Measurements from ENCODE around the gene CEP83.

Gene CEP83

DNA sequence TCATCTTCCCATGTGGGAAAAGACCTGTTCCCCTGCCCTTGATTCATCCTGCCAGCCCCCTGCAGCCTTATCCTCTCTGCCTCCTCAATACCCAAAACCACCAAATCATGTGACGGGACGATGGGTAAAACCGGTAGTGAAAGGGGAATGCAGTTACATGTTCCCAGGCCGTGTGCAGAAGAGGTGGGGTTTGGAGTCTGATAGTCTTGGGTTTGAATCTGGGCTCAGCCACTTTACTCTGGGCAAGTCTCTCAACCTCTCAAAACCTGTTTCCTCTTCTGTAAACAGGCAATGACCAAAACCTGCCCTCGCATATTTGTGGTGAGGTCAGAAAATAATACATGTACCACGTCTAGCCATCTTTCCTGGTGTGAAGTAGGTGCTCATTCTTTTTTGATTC, 188.3 kb downstream of the CEP83 start:
- no peak for FAIRE-seq
- DNase-seq (ENCODE audit: low spot score) = no peak

DNA sequence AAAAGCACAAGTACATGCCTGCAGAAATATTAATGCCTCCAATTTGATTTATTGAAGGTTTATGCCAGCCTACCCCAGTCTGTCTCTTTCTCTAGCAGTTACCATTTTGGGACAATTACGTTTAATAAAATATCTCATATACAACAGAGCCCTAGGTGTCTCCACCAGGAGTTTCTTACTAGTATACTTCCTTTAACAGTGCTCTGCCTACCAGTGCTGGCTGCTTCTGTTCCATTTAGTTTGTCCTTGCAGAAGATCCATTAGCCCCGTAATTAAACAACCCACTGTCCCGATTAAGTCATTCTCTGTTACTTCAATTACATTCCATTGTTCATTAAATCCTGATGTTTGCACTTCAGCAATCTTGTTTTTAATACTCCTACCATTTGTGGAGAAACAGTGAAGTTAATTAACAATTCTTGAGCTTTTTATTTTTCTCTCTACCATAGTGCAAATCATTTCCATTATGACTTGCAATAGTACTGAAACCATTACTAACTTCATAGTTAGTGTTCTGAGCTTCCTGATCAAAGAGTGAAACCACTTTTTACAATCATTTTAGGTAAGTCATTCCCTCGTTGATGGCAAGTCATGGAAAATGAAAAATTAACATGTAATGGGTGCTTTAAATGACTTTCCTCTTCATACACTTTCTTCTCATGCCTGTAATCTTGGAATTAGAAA, 190.2 kb downstream of the CEP83 start:
- no peak for FAIRE-seq
- no peak for DNase-seq (ENCODE audit: low spot score)

DNA sequence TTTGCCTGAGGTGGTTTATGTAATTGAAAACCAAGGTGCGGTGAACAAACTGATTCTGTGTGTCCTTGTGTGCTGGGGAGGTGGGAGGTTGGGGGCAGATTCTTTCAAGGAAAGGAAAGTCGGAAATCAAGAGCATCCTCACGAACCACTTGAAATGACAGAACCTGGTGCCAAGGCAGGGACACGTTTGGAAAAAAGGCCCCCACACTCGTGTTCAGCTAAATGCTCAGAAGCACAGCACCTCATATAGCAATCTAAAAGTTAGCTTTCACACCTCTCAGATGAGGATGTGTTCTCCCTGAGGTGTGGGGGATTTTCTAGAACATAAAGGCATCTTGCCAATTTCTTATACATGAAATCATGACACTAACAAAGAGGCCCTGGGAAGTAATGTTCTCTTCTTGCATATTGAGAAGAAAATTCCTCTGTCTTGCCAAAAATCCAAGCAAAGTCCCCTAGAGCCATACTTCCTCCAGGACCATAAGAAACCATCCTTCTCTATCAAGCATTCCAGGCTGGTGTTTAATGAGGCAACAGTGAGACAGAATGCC, 191.7 kb downstream of the CEP83 start:
- FAIRE-seq (no peak), DNase-seq (ENCODE audit: low spot score) (no peak)

DNA sequence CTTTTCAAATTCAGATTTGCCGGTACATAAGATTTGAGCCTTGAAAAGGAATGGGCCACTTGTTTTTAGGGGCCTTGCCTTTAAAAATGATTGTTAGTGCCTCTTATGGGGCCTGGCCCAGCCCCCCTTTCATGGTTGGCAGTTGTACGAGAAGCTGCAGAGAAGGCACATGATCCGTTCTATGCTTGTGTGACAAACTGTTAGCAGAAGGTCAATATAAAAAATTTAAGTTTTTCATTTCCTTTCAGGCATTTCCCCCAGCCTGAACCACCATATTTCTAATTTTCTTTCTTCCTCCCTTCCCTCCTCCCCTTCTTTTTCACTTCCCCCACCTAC, 192.2 kb downstream of the CEP83 start:
- no peak for FAIRE-seq
- DNase-seq (ENCODE audit: low spot score) = no peak

- no peak for DNase-seq (ENCODE audit: low spot score)
- no peak for FAIRE-seq
These were observed 192.7 kb downstream of the CEP83 start for GRCh38 chr12:94266796-94267536.

GRCh38 chr12:94265966-94266745, 193.5 kb downstream of the CEP83 start:
- no peak for DNase-seq (ENCODE audit: low spot score)
- no peak for FAIRE-seq

- FAIRE-seq (no peak), DNase-seq (ENCODE audit: low spot score) (no peak)
These were observed 194.1 kb downstream of the CEP83 start for GRCh38 chr12:94265539-94265938.

DNA sequence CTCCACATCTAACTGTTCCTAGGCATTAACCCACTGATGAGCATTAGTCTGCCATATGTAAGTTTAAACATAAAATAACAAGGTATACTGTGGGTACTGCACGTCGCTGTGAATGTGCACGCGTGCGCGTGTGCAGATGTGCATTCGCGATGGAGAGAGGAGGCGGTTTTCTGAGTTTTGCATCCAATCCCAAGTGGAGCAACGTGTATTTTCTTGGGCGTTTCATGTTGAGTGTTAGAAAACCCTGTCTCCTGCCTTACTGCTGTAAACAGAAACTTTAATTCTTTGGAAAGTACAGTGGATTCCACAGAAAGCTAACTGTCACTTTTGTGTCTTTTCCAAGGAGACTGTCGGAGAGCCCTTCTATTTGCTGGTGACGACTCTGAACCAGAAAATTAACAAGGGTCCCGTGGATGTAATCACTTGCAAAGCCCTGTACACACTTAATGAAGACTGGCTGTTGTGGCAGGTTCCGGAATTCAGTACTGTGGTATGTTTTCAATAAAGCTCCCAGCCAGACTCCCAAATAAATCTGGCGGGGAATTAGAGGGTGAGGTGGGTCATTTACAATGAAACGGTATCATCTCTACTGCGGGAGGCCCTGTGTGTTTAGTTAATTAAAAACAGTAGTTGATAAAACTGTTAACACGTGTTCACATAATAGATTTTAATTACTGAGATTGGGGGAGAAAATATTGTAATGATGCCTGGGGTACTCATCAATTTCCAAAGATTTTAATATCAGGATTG, 194.8 kb downstream of the CEP83 start:
- FAIRE-seq (no peak), DNase-seq (ENCODE audit: low spot score) (no peak)

DNA sequence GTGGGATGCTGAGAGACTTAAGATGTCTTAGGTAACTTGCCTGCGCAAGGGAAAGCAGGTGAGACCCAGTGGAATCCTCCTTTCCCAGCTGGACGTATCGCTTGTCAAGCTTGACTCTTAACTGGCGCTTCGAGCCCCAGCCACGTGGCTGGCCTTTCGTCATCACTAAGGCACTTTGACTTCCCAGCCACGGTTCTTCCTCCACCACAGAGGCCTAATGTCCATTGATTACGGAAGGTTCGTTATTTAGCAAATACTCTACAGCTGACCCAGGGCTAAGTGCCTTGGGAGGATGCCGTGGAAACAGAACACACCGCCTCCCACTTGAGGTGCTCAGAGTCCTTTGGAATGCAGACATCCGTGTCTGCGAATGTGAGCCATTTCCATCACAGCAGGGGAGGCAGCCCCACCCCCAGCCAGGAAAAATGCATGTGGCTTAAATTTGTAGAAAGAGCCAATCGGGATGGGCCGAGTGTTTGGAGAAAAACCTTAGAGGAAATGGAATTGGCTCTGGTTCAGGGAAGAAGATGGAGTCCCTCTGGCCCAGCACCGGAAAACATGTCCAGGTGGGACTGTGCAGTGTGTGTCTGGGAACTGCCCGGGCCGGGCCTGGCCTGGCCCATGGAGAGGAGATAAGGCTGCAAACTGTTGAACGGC, 195.6 kb downstream of the CEP83 start:
- FAIRE-seq (no peak), DNase-seq (ENCODE audit: low spot score) (no peak)

GRCh38 chr12:94263011-94263811, 196.5 kb downstream of the CEP83 start:
- FAIRE-seq = no peak
- DNase-seq (ENCODE audit: low spot score) = peak; percentile 12

DNA sequence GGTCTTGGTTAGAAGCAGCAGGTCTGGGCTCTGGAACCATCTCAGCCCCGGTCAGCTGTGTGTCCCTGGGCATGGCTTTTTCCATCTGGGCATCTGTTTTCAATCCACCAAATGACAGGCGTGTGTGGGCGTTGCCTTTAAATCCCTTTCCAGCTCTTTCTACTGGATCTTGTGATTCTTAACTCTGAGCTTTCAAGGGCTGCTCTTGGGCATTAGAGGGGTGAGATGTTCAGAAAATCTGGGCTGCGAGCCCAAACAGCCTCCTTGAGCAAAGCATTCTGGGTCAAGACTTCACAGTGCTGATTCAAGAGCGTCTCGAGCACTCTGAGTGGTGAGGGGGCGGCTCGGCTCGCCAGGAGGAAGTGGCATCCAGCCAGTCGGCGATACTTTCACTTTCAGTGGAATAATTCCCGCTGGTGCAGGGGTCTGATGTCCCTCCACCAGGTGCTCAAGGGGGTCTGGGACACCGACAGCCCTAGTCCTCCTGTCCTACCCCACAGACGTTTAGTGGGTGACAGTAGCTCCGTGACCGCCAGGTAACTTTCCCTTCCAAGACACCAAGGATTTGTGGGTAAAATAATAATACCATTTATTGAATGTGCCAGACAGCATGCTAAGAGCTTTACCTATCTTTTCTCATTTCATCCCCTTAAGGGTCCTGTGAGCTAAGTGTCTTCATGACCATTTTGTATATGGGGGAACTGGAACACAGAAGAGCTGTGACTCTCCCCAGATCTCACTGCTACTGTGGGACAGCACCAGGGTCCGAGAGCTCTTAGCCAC, 197.2 kb downstream of the CEP83 start:
- no peak for FAIRE-seq
- DNase-seq (ENCODE audit: low spot score) = peak; percentile 74

GRCh38 chr12:94261786-94262185, 197.9 kb downstream of the CEP83 start:
- FAIRE-seq = no peak
- no peak for DNase-seq (ENCODE audit: low spot score)

DNA sequence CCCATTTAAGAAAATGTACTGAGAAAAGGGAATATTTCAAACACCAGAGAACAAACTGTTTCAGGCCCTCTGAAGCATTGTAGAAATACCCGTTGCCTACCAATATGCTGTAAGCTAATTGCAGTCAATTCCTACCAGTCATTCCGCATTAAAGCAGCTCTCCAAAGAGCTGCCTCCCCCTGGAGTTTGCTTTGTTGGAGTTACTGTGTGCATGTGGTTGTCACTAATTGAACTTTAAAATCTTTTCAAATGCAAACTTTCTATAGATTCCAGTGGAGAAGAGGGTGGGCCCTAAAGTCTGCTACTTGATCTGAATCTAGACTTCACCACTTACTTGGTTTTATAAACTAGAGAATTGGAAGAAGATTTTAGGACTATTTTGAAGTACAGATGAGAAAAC, 198.5 kb downstream of the CEP83 start:
- FAIRE-seq (no peak), DNase-seq (ENCODE audit: low spot score) (no peak)

- FAIRE-seq (no peak), DNase-seq (ENCODE audit: low spot score) (no peak)
These were observed 198.9 kb downstream of the CEP83 start for GRCh38 chr12:94260717-94261116.

GRCh38 chr12:94260017-94260416, 199.7 kb downstream of the CEP83 start:
- FAIRE-seq = no peak

GRCh38 chr12:94258593-94258992, 201.1 kb downstream of the CEP83 start:
- no peak for FAIRE-seq
- DNase-seq (ENCODE audit: low spot score) = no peak

More at GRCh38 chr12:94260017-94260416, 199.7 kb downstream of the CEP83 start:
- no peak for DNase-seq (ENCODE audit: low spot score)
